22Rv1 (cell line): ENCODE measurements around the gene PLAAT4.

Experiments used
- H3K27ac ChIP-seq: fragments of 450-650 bp; 2 replicates; pipeline ENCODE4 v1.5.1; 2017
- ZFX ChIP-seq: fragments of 450-650 bp; IDR thresholded peaks from 2 replicates; pipeline ENCODE4 v1.6.1; 2017; ENCODE audit warnings: antibody characterized with exemption, borderline replicate concordance
- TF ChIP-seq, protein P1 (sequence below): fragments of 450-650 bp; IDR thresholded peaks from 2 replicates; pipeline ENCODE4 v1.5.1; 2017; ENCODE audit warnings: mild to moderate bottlenecking

Gene PLAAT4

DNA sequence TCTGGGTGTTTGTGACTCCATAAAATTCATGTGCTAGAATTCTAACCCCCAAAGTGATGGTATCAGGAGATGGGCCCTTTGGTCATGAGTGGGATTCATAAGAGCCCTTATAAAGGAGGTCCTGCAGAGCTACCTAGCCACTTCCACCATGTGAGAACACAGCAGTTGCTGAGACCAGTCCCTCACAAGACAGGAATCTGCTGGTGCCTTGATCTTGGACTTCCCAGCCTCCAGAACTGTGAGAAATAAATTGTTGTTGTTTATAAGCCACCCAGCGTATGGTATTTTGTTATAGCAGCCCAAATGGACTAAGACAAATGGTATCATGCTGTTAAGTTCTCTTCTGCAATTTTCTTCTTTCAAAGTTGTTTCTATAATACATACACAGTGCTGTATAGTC is 44.2 kb upstream of the PLAAT4 start:
- H3K27ac ChIP-seq = no peak overlapping the region
- TF ChIP-seq, protein P1, sequence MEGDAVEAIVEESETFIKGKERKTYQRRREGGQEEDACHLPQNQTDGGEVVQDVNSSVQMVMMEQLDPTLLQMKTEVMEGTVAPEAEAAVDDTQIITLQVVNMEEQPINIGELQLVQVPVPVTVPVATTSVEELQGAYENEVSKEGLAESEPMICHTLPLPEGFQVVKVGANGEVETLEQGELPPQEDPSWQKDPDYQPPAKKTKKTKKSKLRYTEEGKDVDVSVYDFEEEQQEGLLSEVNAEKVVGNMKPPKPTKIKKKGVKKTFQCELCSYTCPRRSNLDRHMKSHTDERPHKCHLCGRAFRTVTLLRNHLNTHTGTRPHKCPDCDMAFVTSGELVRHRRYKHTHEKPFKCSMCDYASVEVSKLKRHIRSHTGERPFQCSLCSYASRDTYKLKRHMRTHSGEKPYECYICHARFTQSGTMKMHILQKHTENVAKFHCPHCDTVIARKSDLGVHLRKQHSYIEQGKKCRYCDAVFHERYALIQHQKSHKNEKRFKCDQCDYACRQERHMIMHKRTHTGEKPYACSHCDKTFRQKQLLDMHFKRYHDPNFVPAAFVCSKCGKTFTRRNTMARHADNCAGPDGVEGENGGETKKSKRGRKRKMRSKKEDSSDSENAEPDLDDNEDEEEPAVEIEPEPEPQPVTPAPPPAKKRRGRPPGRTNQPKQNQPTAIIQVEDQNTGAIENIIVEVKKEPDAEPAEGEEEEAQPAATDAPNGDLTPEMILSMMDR = no peak
- TF ChIP-seq ZFX = no peak

GRCh38 chr11:63493127-63493526 is 43.5 kb upstream of the PLAAT4 start:
- H3K27ac ChIP-seq = no peak overlapping the region
- no peak for TF ChIP-seq ZFX
- TF ChIP-seq, protein P1 = no peak

DNA sequence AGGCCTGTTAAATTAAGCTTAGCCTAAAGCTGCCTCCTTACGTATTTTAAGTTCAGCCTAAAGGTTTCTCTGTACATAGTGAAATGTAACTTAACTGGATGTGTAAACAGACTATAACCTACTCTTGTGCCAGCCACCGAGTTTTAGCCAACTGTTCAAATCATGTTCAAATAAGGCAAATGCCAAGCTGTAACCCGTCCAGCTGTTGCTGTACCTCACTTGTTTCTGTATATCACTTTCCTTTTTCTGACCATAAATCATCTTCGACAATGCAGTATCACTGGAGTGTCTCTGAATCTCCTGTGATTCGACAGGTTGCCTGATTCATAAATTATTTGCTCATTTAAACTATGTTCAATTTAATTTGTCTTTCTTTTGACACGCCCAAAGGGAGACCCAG is 41.6 kb upstream of the PLAAT4 start:
- no peak for TF ChIP-seq ZFX
- TF ChIP-seq, protein P1 = no peak
- H3K27ac ChIP-seq = no peak overlapping the region

GRCh38 chr11:63499874-63500273 is 36.7 kb upstream of the PLAAT4 start:
- TF ChIP-seq, protein P1 = no peak
- TF ChIP-seq ZFX = no peak
- no peak overlapping the region for H3K27ac ChIP-seq

- TF ChIP-seq, protein P1 = no peak
- no peak for TF ChIP-seq ZFX
- H3K27ac ChIP-seq = no peak overlapping the region
Observed at GRCh38 chr11:63501236-63501635, 35.4 kb upstream of the PLAAT4 start.

- TF ChIP-seq ZFX = no peak
- TF ChIP-seq, protein P1 = no peak
- H3K27ac ChIP-seq = no peak overlapping the region
Observed at GRCh38 chr11:63502252-63502820, 34.3 kb upstream of the PLAAT4 start.

GRCh38 chr11:63503492-63503891 is 33.1 kb upstream of the PLAAT4 start:
- TF ChIP-seq, protein P1 = no peak
- no peak for TF ChIP-seq ZFX

More at GRCh38 chr11:63503492-63503891, 33.1 kb upstream of the PLAAT4 start:
- H3K27ac ChIP-seq = no peak overlapping the region
